Mesendoderm (in vitro differentiated cells): Measurements from ENCODE around the gene HOXD10.

Source experiments
- DNase-seq: peaks from one replicate; pipeline ENCODE4 v3.0.0; 2013
- H2AK5ac ChIP-seq: 2 replicates; pipeline ENCODE4 v1.6.1; 2013; ENCODE audit warnings: low read length, inconsistent platforms
- H2BK120ac ChIP-seq: 2 replicates; pipeline ENCODE4 v1.6.1; 2013; ENCODE audit warnings: low read depth, mild to moderate bottlenecking, low read length, moderate library complexity, mixed read lengths
- H2BK15ac ChIP-seq: replicated peaks from 2 replicates; pipeline ENCODE4 v1.6.1; 2013; ENCODE audit warnings: low read depth, mild to moderate bottlenecking, moderate library complexity
- H2BK5ac ChIP-seq: 2 replicates; pipeline ENCODE4 v1.6.1; 2013; ENCODE audit warnings: low read length, inconsistent platforms
- H3K18ac ChIP-seq: 2 replicates; pipeline ENCODE4 v1.6.1; 2013; ENCODE audit warnings: mild to moderate bottlenecking, low read length, mixed read lengths
- H3K23ac ChIP-seq: one replicate; pipeline ENCODE4 v1.6.1; 2013; ENCODE audit warnings: low read length
- H3K27ac ChIP-seq: 2 replicates; pipeline ENCODE4 v1.5.1; 2013; ENCODE audit warnings: low read depth, mild to moderate bottlenecking, inconsistent platforms, low read length, moderate library complexity
- H3K27me3 ChIP-seq: 2 replicates; pipeline ENCODE4 v1.6.1; 2013; ENCODE audit warnings: low read length, control low read depth, mild to moderate bottlenecking, inconsistent platforms; ENCODE audit not compliant: insufficient read depth, poor library complexity
- H3K36me3 ChIP-seq: 2 replicates; pipeline ENCODE4 v1.6.1; 2013; ENCODE audit warnings: low read length, inconsistent platforms; ENCODE audit not compliant: control insufficient read depth, insufficient read depth
- H3K4ac ChIP-seq: one replicate; pipeline ENCODE4 v1.6.1; 2013; ENCODE audit warnings: low read depth, mild to moderate bottlenecking, low read length, moderate library complexity
- H3K4me1 ChIP-seq: 2 replicates; pipeline ENCODE4 v1.6.1; 2013; ENCODE audit warnings: low read depth, low read length, inconsistent platforms; ENCODE audit not compliant: control insufficient read depth
- H3K4me2 ChIP-seq: 2 replicates; pipeline ENCODE4 v1.6.1; 2013; ENCODE audit warnings: low read length
- H3K4me3 ChIP-seq: 2 replicates; pipeline ENCODE4 v1.5.1; 2013; ENCODE audit warnings: mild to moderate bottlenecking, low read length
- H3K56ac ChIP-seq: one replicate; pipeline ENCODE4 v1.6.1; 2013; ENCODE audit warnings: low read length
- H3K79me1 ChIP-seq: 2 replicates; pipeline ENCODE4 v1.6.1; 2013; ENCODE audit warnings: low read length, inconsistent platforms
- H3K79me2 ChIP-seq: 2 replicates; pipeline ENCODE4 v1.6.1; 2013; ENCODE audit warnings: mild to moderate bottlenecking, low read length; ENCODE audit not compliant: control insufficient read depth, insufficient read depth
- H3K9ac ChIP-seq: 2 replicates; pipeline ENCODE4 v1.6.1; 2013; ENCODE audit warnings: low read length, inconsistent platforms
- H4K5ac ChIP-seq: one replicate; pipeline ENCODE4 v1.6.1; 2013; ENCODE audit warnings: low read length
- H4K8ac ChIP-seq: one replicate; pipeline ENCODE4 v1.6.1; 2013; ENCODE audit warnings: low read depth, mild to moderate bottlenecking, control low read depth, low read length, moderate library complexity
- WGBS: extraction: QIAGEN DNeasy Blood & Tissue Kit; methylation state at CpG from one replicate; pipeline ENCODE4 v1.1.7; 2013; ENCODE audit warnings: low lambda C conversion rate, missing lambda C conversion rate; ENCODE audit not compliant: insufficient coverage; ENCODE audit errors: extremely low coverage; 5-methylcytosine and 5-hydroxymethylcytosine counted together

Gene HOXD10

GRCh38 chr2:176146101-176146500, 29.5 kb downstream of the HOXD10 start:
- H2BK5ac ChIP-seq = no peak overlapping the region
- no peak overlapping the region for H2BK15ac ChIP-seq
- H3K18ac ChIP-seq = no peak overlapping the region
- H3K56ac ChIP-seq = no peak overlapping the region
- H3K23ac ChIP-seq = no peak overlapping the region
- DNase-seq = no peak
- no peak overlapping the region for H3K27ac ChIP-seq
- no peak overlapping the region for H2AK5ac ChIP-seq
- no peak overlapping the region for H2BK120ac ChIP-seq
- no peak overlapping the region for H3K4ac ChIP-seq
- no peak overlapping the region for H3K4me3 ChIP-seq
- H3K79me2 ChIP-seq = no peaks in the 10 kb centered on the region
- H3K4me1 ChIP-seq = no peaks in the 10 kb centered on the region
- no peaks in the 10 kb centered on the region for H3K79me1 ChIP-seq
- no peak overlapping the region for H4K8ac ChIP-seq
- no peaks in the 10 kb centered on the region for H3K36me3 ChIP-seq
- no CpG with 5 or more reads among the region's 6 CpGs for WGBS
- H3K27me3 ChIP-seq = peaks cover 89% of the 10 kb centered on the region
- no peak overlapping the region for H4K5ac ChIP-seq
- no peak overlapping the region for H3K4me2 ChIP-seq
- no peak overlapping the region for H3K9ac ChIP-seq

GRCh38 chr2:176146645-176147044, 30.1 kb downstream of the HOXD10 start:
- Histone ChIP-seq H4K5ac (no peak overlapping the region), H3K27me3 (peaks cover 89% of the 10 kb centered on the region), H3K27ac (no peak overlapping the region)

DNA sequence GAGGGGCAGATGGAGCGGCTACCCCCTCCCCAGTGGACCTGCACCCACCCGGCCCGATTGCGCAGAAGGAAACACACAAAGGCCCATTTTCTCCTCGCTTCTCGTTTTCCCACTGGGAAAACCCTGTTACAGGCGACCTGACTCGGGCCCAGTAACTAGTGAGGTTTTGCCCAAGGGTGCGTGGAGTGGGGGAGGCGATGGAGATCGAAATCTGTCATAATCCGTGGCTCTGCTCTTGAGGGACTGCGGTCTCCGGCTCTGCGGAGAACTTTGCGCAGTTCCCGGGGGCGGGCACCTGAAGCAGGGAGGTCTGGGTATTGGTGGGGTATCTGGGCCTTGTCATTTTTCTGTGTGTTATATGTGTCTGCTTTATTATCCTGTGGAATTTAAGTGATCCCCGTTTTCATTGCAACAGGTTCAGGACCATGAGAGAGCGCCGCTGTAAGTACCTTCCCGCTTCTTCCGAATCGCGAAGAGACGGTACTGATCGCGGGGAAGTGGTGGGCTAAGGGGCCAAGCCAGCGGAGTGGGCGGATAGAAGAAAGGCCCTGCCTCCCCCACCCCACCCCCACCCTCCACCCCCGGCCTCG, 30.7 kb downstream of the HOXD10 start:
- Histone ChIP-seq H3K36me3 (no peaks in the 10 kb centered on the region), H3K4me2 (no peak overlapping the region), H3K27me3 (peaks cover 89% of the 10 kb centered on the region), H3K56ac (no peak overlapping the region), H3K23ac (no peak overlapping the region), H3K9ac (no peak overlapping the region), H4K5ac (no peak overlapping the region), H3K79me1 (no peaks in the 10 kb centered on the region), H2BK120ac (no peak overlapping the region), H4K8ac (no peak overlapping the region), H2BK5ac (no peak overlapping the region), H3K27ac (no peak overlapping the region), H3K18ac (no peak overlapping the region), H2AK5ac (no peak overlapping the region), H3K4me3 (no peak overlapping the region), H2BK15ac (no peak overlapping the region), H3K4ac (no peak overlapping the region), H3K79me2 (no peaks in the 10 kb centered on the region), H3K4me1 (no peaks in the 10 kb centered on the region)
- WGBS = no CpG with 5 or more reads among the region's 32 CpGs
- DNase-seq = no peak

More at GRCh38 chr2:176146645-176147044, 30.1 kb downstream of the HOXD10 start:
- Histone ChIP-seq H3K56ac (no peak overlapping the region), H3K79me1 (no peaks in the 10 kb centered on the region), H4K8ac (no peak overlapping the region), H2BK5ac (no peak overlapping the region), H3K4ac (no peak overlapping the region), H3K4me3 (no peak overlapping the region), H3K4me2 (no peak overlapping the region), H2BK120ac (no peak overlapping the region), H3K4me1 (no peaks in the 10 kb centered on the region), H3K18ac (no peak overlapping the region), H2AK5ac (no peak overlapping the region), H3K36me3 (no peaks in the 10 kb centered on the region), H3K79me2 (no peaks in the 10 kb centered on the region), H3K9ac (no peak overlapping the region), H3K23ac (no peak overlapping the region), H2BK15ac (no peak overlapping the region)
- DNase-seq = no peak

DNA sequence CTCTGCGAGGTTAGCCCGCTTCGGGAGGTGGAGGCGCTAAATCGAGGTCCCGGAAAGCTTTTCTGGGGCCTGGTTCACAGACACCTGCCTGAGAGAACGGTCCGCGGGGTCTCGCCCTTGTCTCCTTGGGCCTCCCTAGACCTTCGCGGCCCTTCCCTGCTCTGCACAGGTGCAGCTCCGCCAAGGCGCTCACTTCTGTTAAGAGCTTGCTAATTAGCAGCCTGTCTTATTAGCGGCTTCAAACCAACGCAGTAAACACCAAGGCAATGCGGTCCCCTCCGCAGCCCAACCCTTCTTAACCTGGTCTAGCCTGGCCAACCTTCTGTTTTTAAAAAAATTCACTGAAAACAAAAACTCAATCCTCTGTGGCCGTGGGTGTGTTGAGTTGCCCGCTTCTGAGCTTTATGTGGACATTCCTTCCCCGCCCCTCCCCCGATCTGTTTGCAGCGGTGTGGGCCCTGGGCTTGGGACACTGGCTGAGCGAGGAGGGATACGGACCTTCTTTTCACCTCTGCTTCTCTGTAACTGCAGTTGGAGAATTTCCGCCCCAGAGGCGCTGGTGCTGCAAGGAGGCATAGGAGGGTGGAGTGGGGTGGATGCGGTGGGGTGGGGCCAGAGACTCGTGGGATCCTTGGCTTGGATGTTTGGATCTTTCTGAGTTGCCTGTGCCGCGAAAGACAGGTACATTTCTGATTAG, 31.4 kb downstream of the HOXD10 start:
- Histone ChIP-seq H3K79me1 (no peaks in the 10 kb centered on the region), H3K23ac (no peak overlapping the region), H2BK5ac (no peak overlapping the region), H3K4me2 (no peak overlapping the region), H3K4me3 (no peak overlapping the region), H2BK15ac (no peak overlapping the region), H3K79me2 (no peaks in the 10 kb centered on the region), H3K18ac (no peak overlapping the region), H3K36me3 (no peaks in the 10 kb centered on the region), H2BK120ac (no peak overlapping the region), H3K27ac (no peak overlapping the region), H3K4me1 (no peaks in the 10 kb centered on the region), H4K8ac (no peak overlapping the region), H2AK5ac (no peak overlapping the region), H3K4ac (no peak overlapping the region), H4K5ac (no peak overlapping the region), H3K27me3 (peaks cover 90% of the 10 kb centered on the region), H3K9ac (no peak overlapping the region), H3K56ac (no peak overlapping the region)
- no CpG with 5 or more reads among the region's 31 CpGs for WGBS
- DNase-seq = peak; percentile 52

DNA sequence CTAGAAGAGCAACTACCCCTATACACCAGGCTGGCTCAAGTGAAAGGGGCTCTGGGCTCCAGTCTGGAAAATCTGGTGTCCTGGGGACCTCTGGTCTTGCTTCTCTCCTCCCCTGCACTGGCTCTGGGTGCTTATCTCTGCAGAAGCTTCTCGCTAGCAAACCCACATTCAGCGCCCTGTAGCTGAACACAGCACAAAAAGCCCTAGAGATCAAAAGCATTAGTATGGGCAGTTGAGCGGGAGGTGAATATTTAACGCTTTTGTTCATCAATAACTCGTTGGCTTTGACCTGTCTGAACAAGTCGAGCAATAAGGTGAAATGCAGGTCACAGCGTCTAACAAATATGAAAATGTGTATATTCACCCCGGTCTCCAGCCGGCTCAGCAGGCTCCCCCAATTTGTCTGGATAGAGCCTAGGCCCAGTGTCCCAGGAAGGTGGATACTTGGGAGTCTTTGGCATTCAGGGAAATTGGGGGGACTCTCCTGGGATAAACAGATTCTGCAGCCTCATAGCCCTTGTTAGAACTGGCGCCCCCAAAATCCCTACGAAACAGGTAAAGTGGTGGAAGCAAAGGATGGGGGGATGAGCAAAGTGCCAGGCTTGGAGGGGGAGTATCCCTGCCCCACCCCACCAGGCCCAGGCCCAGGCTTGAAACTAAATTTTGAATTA, 32.3 kb downstream of the HOXD10 start:
- no peak for DNase-seq
- no CpG with 5 or more reads among the region's 11 CpGs for WGBS
- no peak overlapping the region for H3K9ac ChIP-seq
- no peak overlapping the region for H4K8ac ChIP-seq
- no peak overlapping the region for H2BK5ac ChIP-seq
- no peak overlapping the region for H4K5ac ChIP-seq
- H3K18ac ChIP-seq = no peak overlapping the region
- no peak overlapping the region for H3K4ac ChIP-seq
- no peak overlapping the region for H3K27ac ChIP-seq
- H2BK120ac ChIP-seq = no peak overlapping the region
- no peak overlapping the region for H2AK5ac ChIP-seq
- no peaks in the 10 kb centered on the region for H3K4me1 ChIP-seq
- no peaks in the 10 kb centered on the region for H3K79me2 ChIP-seq
- H3K79me1 ChIP-seq = no peaks in the 10 kb centered on the region
- peaks cover 90% of the 10 kb centered on the region for H3K27me3 ChIP-seq
- H3K36me3 ChIP-seq = no peaks in the 10 kb centered on the region
- no peak overlapping the region for H2BK15ac ChIP-seq
- H3K56ac ChIP-seq = no peak overlapping the region
- H3K23ac ChIP-seq = no peak overlapping the region
- H3K4me3 ChIP-seq = no peak overlapping the region
- no peak overlapping the region for H3K4me2 ChIP-seq
